ENCODE results near the gene MDH1. TPM values are rescaled to one million over a fixed set of nuclear protein-coding genes. Genes with fewer than 3 reads are reported as not detected.

Gene MDH1
- total and polyA plus RNA-seq, 5 donors from 2014 or later = 102 to 378 (median 315) TPM

DNA sequence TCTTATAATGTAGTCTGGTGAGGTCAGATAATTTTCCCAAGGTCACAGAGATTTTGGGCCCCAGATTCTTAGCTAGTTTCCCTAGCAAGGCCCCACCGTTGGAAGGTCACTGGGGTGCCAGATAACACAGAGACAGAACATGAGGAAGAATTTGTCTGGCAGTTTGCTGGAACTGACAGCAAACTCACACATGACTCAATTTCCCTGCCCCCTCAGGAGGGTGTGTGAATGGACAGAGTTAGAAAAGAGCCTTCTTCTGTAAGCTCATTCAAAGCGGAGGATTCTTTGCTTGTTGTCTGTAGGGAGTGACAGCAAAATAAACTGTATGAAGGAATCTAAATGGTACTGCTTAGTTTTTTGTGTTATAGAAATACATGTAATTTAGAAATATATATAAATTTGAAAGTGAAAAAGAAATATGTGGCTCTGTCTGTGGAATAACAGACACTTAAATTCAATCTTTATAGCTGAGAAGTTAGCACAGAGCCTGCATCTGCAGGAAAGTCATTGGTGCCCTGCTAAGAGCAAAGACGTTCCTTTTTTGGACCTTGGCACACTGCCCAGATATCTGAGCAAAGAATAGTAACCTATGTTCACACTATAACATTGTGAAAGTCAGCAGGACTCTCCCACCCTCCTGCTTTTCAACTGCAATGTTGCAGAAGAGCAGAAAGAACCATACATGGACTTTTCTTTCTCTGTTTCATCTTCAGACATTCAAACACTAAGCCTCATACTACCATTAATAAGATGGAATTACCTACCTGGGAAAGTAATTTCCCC is 2.1 kb downstream of the MDH1 start:
- ATAC-seq (ENCODE audit: low read depth in 2 of 2) (no peak), DNase-seq (no peak)
- H3K27me3 ChIP-seq (ENCODE audit: control insufficient read depth, insufficient read depth, low read length) = no peaks in the 10 kb centered on the region
- H3K4me3 ChIP-seq (ENCODE audit: low read depth, low read length) = peak overlapping the region; percentile 96
- Mint-ChIP-seq H3K4me1 (peaks cover 14 to 67% (median 44%) of the 10 kb centered on the region in 4 donors), H3K27ac (peak overlapping the region in 2 of 3 donors; percentile 14 to 98), H3K36me3 (peaks cover 6% of the 10 kb centered on the region), H3K4me3 (peak overlapping the region; percentile 54 to 95 (median 83)), H3K27me3 (no peaks in the 10 kb centered on the region), H3K9me3 (no peaks in the 10 kb centered on the region)
- H3K4me1 ChIP-seq (ENCODE audit: control insufficient read depth, insufficient read depth, low read length, poor library complexity, severe bottlenecking) = peaks cover 32% of the 10 kb centered on the region
- H3K36me3 ChIP-seq (ENCODE audit: control insufficient read depth, insufficient read depth, low read length) = peaks cover 33% of the 10 kb centered on the region
- H3K9me3 ChIP-seq (ENCODE audit: control insufficient read depth in 2 of 2, low read length in 2 of 2) = no peaks in the 10 kb centered on the region
- H3K27ac ChIP-seq (ENCODE audit: insufficient read depth, low read length, poor library complexity, severe bottlenecking) = peak overlapping the region; percentile 26

DNA sequence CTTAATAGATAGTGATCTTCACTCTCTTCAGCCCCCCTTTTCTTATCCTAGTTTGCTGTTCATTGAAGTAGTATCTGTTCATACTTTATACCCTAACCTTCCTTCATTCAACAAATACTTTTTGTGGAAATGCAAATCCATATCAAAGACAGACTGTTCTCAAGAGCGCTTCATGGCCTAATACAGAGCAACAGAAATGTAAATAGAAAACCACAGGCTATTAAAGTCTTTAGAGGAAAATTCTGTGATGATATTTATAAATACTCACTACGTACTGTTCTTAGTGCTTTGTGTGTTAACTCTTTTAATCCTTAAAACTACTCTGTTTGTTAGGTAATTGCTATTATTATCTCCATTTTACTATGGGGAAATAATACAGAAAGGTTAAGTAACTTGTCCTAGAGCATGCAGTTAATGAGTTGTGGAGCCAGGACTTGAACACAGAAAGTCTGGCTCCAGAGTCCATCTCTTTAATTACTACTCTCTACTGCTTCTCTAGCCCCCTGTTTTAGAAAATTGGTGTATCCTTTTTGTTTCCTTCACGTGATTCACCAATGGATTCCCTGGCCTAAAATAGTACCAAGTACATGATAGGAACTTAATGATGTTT is 2.9 kb downstream of the MDH1 start:
- H3K4me3 Mint-ChIP-seq = peak overlapping the region in 3 of 4 donors; percentile 23 to 95 (median 42)
- peaks cover 11% of the 10 kb centered on the region for H3K36me3 Mint-ChIP-seq
- Histone ChIP-seq H3K9me3 (ENCODE audit: control insufficient read depth in 2 of 2, low read length in 2 of 2) (no peaks in the 10 kb centered on the region), H3K27ac (ENCODE audit: insufficient read depth, low read length, poor library complexity, severe bottlenecking) (no peak overlapping the region), H3K4me1 (ENCODE audit: control insufficient read depth, insufficient read depth, low read length, poor library complexity, severe bottlenecking) (peaks cover 32% of the 10 kb centered on the region), H3K36me3 (ENCODE audit: control insufficient read depth, insufficient read depth, low read length) (peaks cover 38% of the 10 kb centered on the region), H3K27me3 (ENCODE audit: control insufficient read depth, insufficient read depth, low read length) (no peaks in the 10 kb centered on the region), H3K4me3 (ENCODE audit: low read depth, low read length) (no peak overlapping the region)
- no peak for ATAC-seq (ENCODE audit: low read depth in 2 of 2)
- peak overlapping the region in 2 of 3 donors; percentile 9 to 81 for H3K27ac Mint-ChIP-seq
- DNase-seq = no peak
- peaks cover 19 to 68% (median 42%) of the 10 kb centered on the region in 4 donors for H3K4me1 Mint-ChIP-seq
- H3K27me3 Mint-ChIP-seq = no peaks in the 10 kb centered on the region
- no peaks in the 10 kb centered on the region for H3K9me3 Mint-ChIP-seq

DNA sequence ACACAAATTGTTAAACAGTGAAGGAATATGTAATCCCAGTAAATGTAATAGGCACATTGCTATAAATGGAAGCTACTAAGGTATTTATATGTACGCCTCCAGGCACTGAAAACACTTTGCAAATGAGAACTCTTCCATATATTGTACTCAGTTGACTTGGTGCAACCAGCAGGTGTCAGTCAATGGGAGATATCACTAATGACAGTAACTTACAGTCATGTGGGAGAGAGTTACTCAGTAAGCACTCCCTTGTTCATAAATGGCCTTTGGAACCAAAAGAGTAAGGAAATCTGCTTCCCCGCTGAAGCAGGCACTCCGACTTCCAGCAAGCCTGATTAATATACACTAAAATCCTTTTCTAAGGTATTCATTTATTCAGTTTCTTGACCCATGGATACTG is 5.9 kb downstream of the MDH1 start:
- Mint-ChIP-seq H3K27ac (no peak overlapping the region), H3K36me3 (peaks cover 22% of the 10 kb centered on the region), H3K9me3 (no peaks in the 10 kb centered on the region), H3K4me3 (no peak overlapping the region), H3K27me3 (no peaks in the 10 kb centered on the region), H3K4me1 (peaks cover 17 to 50% (median 34%) of the 10 kb centered on the region in 4 donors)
- Histone ChIP-seq H3K27ac (ENCODE audit: insufficient read depth, low read length, poor library complexity, severe bottlenecking) (no peak overlapping the region), H3K4me1 (ENCODE audit: control insufficient read depth, insufficient read depth, low read length, poor library complexity, severe bottlenecking) (peaks cover 13% of the 10 kb centered on the region), H3K27me3 (ENCODE audit: control insufficient read depth, insufficient read depth, low read length) (no peaks in the 10 kb centered on the region), H3K9me3 (ENCODE audit: control insufficient read depth in 2 of 2, low read length in 2 of 2) (no peaks in the 10 kb centered on the region), H3K36me3 (ENCODE audit: control insufficient read depth, insufficient read depth, low read length) (peaks cover 59% of the 10 kb centered on the region), H3K4me3 (ENCODE audit: low read depth, low read length) (no peak overlapping the region)
- DNase-seq = peak in 1 of 3 donors; percentile 4
- ATAC-seq (ENCODE audit: low read depth in 2 of 2) = no peak

DNA sequence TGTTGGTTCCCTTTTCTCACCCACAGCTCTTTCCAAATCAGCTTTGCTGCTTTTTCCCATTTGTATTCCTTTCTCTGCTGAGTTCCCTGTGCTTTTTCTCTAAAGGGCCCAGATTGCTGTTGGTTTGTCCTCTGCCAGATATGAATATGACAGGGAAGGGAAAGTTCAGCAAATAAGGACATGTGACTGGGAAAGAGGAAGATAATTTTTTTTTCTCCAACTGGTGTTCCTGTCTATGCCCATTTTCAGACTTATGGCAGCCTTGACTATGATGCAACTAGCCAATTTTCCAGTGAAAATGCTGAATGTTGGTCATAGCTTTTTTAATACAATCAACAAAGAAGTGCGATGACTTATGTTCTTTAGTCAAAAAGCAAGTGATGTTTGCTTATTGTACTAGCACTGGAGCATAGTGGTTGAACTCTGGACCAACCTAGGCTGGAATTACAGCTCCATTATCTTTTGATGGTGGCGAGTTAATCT is 7.7 kb downstream of the MDH1 start:
- no peaks in the 10 kb centered on the region for H3K27me3 ChIP-seq (ENCODE audit: control insufficient read depth, insufficient read depth, low read length)
- H3K4me1 ChIP-seq (ENCODE audit: control insufficient read depth, insufficient read depth, low read length, poor library complexity, severe bottlenecking) = peaks cover 4% of the 10 kb centered on the region
- H3K36me3 ChIP-seq (ENCODE audit: control insufficient read depth, insufficient read depth, low read length) = peaks cover 74% of the 10 kb centered on the region
- no peak overlapping the region for H3K4me3 ChIP-seq (ENCODE audit: low read depth, low read length)
- peaks cover 24% of the 10 kb centered on the region for H3K36me3 Mint-ChIP-seq
- H3K27me3 Mint-ChIP-seq = no peaks in the 10 kb centered on the region
- H3K9me3 Mint-ChIP-seq = no peaks in the 10 kb centered on the region
- H3K4me1 Mint-ChIP-seq = peaks cover 19 to 33% (median 24%) of the 10 kb centered on the region in 4 donors
- DNase-seq (no peak), ATAC-seq (ENCODE audit: low read depth in 2 of 2) (no peak)
- H3K9me3 ChIP-seq (ENCODE audit: control insufficient read depth in 2 of 2, low read length in 2 of 2) = no peaks in the 10 kb centered on the region
- no peak overlapping the region for H3K4me3 Mint-ChIP-seq
- no peak overlapping the region for H3K27ac ChIP-seq (ENCODE audit: insufficient read depth, low read length, poor library complexity, severe bottlenecking)
- no peak overlapping the region for H3K27ac Mint-ChIP-seq

DNA sequence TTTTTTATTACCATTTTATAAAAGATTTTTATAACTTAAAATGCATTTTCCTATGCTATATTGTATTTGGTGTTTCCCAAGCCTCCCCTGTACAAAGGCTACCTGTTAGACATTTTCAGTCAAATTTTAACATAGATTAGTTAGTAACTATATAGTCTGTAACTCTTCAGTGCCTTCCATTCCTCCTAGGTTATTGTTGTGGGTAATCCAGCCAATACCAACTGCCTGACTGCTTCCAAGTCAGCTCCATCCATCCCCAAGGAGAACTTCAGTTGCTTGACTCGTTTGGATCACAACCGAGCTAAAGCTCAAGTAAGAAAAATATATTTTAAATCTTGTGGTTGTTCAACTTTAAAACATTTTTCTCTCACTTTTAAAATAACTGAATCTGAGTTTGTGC is 10.2 kb downstream of the MDH1 start:
- H3K4me3 Mint-ChIP-seq = no peak overlapping the region
- H3K27ac ChIP-seq (ENCODE audit: insufficient read depth, low read length, poor library complexity, severe bottlenecking) = peak overlapping the region; percentile 2
- ATAC-seq (ENCODE audit: low read depth in 2 of 2) (no peak), DNase-seq (no peak)
- no peaks in the 10 kb centered on the region for H3K27me3 Mint-ChIP-seq
- peaks cover 78% of the 10 kb centered on the region for H3K36me3 ChIP-seq (ENCODE audit: control insufficient read depth, insufficient read depth, low read length)
- H3K9me3 ChIP-seq (ENCODE audit: control insufficient read depth in 2 of 2, low read length in 2 of 2) = no peaks in the 10 kb centered on the region
- no peak overlapping the region for H3K27ac Mint-ChIP-seq
- H3K4me1 Mint-ChIP-seq = peaks cover 18 to 25% (median 21%) of the 10 kb centered on the region in 4 donors
- H3K36me3 Mint-ChIP-seq = peaks cover 34% of the 10 kb centered on the region
- peaks cover 2% of the 10 kb centered on the region for H3K4me1 ChIP-seq (ENCODE audit: control insufficient read depth, insufficient read depth, low read length, poor library complexity, severe bottlenecking)
- H3K4me3 ChIP-seq (ENCODE audit: low read depth, low read length) = no peak overlapping the region
- no peaks in the 10 kb centered on the region for H3K9me3 Mint-ChIP-seq
- no peaks in the 10 kb centered on the region for H3K27me3 ChIP-seq (ENCODE audit: control insufficient read depth, insufficient read depth, low read length)

DNA sequence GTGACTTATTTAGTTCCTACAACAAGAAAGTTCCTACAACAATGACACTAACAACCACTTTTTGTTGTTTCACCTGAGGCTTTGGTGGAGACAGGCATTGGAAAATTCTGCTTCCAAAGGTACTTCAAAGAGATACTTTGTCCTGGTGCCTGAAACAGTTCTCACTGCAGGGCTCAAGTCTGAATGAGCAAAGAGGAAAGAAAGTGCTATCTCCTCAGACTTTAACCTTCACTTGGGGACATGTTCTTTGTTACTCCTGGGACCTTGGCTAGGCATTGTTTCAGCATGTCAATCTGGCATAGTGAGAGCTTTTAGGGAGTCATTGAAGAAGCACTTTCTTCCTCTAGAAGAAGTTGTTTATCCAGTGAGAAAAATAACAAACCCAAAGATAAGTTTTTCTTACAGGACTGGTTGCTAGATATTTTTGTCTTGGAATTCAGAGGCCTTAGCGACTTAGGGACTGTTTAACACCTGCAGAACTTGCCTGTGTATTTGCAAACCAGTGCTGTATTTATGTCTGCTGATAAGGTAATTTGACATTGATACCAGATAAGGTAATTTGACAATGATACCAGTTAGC is 12.2 kb downstream of the MDH1 start:
- ATAC-seq (ENCODE audit: low read depth in 2 of 2) (no peak), DNase-seq (no peak)
- Histone ChIP-seq H3K36me3 (ENCODE audit: control insufficient read depth, insufficient read depth, low read length) (peaks cover 79% of the 10 kb centered on the region), H3K9me3 (ENCODE audit: control insufficient read depth in 2 of 2, low read length in 2 of 2) (no peaks in the 10 kb centered on the region), H3K27ac (ENCODE audit: insufficient read depth, low read length, poor library complexity, severe bottlenecking) (no peak overlapping the region), H3K4me3 (ENCODE audit: low read depth, low read length) (no peak overlapping the region), H3K4me1 (ENCODE audit: control insufficient read depth, insufficient read depth, low read length, poor library complexity, severe bottlenecking) (no peaks in the 10 kb centered on the region), H3K27me3 (ENCODE audit: control insufficient read depth, insufficient read depth, low read length) (no peaks in the 10 kb centered on the region)
- Mint-ChIP-seq H3K4me3 (no peak overlapping the region), H3K9me3 (no peaks in the 10 kb centered on the region), H3K27ac (peak overlapping the region in 2 of 3 donors; percentile 20 to 21), H3K27me3 (no peaks in the 10 kb centered on the region), H3K4me1 (peaks cover 7 to 25% (median 16%) of the 10 kb centered on the region in 4 donors), H3K36me3 (peaks cover 44% of the 10 kb centered on the region)

DNA sequence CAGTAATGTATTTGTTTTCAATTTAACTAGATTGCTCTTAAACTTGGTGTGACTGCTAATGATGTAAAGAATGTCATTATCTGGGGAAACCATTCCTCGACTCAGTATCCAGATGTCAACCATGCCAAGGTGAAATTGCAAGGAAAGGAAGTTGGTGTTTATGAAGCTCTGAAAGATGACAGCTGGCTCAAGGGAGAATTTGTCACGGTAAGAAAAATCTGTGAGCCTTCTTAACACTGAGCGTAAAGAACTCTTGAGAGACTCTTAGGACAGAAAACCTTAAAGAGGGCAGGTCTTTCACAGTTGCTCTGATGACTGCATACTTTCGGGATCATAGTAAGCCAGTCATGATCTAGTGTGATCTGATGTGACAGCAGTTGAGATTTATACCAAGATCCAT is 15.9 kb downstream of the MDH1 start:
- Histone ChIP-seq H3K27me3 (ENCODE audit: control insufficient read depth, insufficient read depth, low read length) (no peaks in the 10 kb centered on the region), H3K9me3 (ENCODE audit: control insufficient read depth in 2 of 2, low read length in 2 of 2) (no peaks in the 10 kb centered on the region), H3K4me3 (ENCODE audit: low read depth, low read length) (no peak overlapping the region), H3K36me3 (ENCODE audit: control insufficient read depth, insufficient read depth, low read length) (peaks cover 69% of the 10 kb centered on the region), H3K27ac (ENCODE audit: insufficient read depth, low read length, poor library complexity, severe bottlenecking) (no peak overlapping the region), H3K4me1 (ENCODE audit: control insufficient read depth, insufficient read depth, low read length, poor library complexity, severe bottlenecking) (no peaks in the 10 kb centered on the region)
- no peaks in the 10 kb centered on the region for H3K9me3 Mint-ChIP-seq
- H3K27me3 Mint-ChIP-seq = no peaks in the 10 kb centered on the region
- H3K4me1 Mint-ChIP-seq = peaks cover 0 to 11% (median 9%) of the 10 kb centered on the region in 4 donors
- H3K27ac Mint-ChIP-seq = no peak overlapping the region
- no peak for DNase-seq
- ATAC-seq (ENCODE audit: low read depth in 2 of 2) = no peak
- peaks cover 36% of the 10 kb centered on the region for H3K36me3 Mint-ChIP-seq
- H3K4me3 Mint-ChIP-seq = no peak overlapping the region
